Mucosa of gallbladder (tissue), 1 donor: ENCODE data around the gene WDR18. TPM values are rescaled to one million over a fixed set of nuclear protein-coding genes. Genes with fewer than 3 reads are reported as not detected.
"Not testable (repeated sequence)": the region's sequence is repeated elsewhere in the genome, so short reads cannot be mapped to it uniquely, and the experiment has no call there.

ENCODE experiments used
- DNase-seq: peaks from one replicate; pipeline ENCODE4 v3.0.0-alpha.2; 2020; ENCODE audit warnings: low spot score
- total RNA-seq: library from RNA; stranded (reverse); gene quantifications from one replicate; pipeline ENCODE4 v1.2.1, GENCODE V29; 2021
- donor health status: DM: no; HTN: no; CAD: no.

The WDR18 gene
- total RNA-seq, 1 donor from 2014 or later: 52.5 TPM

DNA sequence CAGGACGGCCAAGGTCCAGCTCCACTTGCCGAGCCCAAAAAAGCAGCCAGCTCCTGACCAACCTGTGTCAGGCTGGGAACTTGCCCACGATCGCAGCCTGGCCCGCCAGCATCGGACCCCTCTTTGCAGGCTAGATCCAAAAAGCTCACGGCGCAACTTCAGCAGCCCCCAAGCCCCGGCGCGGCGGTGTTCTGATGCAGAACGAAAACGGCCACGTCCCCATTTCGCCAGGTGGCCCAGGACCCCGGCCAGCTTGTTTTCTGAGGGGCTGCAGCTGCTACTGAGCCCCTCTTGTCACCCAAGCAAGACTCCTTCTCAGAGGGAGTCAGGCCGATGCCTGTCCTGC, 35.4 kb downstream of the WDR18 start:
- DNase-seq: no peak

DNA sequence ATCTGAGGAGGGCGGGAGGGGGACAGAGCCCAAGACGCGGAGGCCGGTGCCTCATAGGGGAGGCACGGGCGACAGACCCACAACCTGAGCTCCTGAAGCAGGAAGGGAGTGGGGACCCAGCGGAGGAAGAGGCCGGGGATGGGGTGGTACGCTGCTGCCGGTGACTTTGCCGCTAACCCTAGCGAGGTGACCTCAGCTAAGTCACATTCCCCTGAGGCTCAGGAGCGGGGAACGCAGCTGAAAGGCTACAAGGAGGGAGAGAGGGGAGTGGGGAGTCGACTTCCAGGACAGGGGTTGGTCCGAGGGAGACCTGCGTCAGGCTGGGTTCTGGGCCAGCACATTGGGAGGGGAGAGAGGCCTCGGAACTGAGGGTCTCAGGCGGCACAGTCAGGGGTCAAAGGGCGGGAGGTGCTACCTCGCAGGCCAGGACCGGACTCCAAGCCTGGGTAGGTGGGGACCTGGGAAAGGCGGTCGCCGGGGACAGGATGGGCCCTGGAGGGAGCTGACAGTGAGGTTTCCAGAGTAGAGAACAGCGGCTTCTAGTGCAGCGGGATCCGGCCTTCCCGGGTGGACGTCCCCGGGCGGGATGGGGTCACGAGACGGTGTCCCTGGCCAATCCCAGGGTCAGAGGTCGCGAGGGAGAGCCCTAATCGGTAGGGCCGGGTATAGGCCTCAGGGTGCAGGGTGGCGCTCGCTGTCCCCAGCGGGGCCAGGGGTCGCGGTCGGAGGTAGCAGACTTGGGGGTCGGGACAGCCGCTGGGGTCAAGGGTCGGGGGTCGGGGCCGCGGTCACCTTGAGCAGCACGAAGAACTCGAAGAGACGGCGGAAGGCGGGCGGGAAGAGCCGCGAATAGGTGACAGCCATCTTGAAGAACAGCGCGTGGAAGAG, 36.1 kb downstream of the WDR18 start:
- DNase-seq: no peak

DNA sequence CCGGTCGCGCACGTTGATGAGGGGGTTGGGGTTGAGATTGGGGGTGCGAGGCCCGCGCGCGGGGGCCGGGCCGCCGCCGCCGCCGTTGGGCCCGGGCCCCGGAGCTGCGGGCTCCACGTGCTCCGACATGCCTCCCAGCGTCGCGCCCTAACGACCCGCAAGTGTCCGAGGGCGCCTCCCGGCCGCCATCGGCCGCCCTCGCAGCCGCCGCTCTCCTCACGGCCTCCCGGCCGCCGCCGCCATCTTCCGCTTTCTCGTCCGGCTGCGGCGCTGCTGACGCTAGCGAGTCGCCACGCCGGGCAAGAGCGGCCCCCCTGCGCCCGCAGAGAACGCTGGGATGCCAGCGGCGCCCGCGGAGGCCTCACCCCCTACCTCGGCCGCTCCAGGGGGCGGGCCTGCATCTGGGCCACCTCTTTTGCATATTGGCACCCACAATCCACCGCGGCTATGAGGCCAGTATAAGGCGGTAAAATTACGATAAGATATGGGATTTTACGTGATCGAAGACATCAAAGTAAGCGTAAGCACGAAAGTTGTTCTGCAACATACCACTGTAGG, 36.8 kb downstream of the WDR18 start, which contains the start of gene TMEM259:
TMEM259 (minus strand) TSS at position 256 of the 558 bp plus-strand sequence; CDS start at position 129, 127 bp downstream.
- peak; percentile 98 for DNase-seq

DNA sequence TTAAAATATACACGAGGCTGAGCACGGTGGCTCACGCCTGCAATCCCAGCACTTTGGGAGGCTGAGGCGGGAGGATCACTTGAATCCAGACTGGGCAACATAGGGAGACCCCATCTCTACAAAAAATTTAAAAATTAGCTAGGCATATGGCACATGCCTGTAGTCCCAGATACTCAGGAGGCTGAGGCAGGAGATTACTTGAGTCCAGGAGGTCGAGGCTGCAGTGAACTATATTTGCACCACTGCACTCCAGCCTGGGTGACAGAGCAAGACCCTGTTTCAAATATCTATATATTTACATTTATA, 39.7 kb downstream of the WDR18 start:
- DNase-seq: not testable (repeated sequence)

DNA sequence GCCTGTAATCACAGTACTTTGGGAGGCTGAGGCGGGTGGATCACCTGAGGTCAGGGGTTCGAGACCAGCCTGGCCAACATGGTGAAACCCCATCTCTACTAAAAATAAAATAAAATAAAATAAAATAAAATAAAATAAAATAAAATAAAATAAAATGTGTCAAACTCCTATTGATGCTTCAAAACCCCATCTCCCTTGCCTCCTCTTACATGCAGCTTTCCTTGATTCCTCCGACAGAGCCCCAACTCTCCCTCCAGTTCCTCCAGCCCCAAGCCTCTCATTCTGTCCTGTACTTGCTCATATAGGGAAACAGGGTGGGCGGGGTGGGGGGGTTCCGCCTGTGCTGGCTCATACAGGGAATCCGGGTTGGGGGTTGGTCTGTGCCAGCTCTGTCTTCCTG, 40.9 kb downstream of the WDR18 start:
- not testable (repeated sequence) for DNase-seq

DNA sequence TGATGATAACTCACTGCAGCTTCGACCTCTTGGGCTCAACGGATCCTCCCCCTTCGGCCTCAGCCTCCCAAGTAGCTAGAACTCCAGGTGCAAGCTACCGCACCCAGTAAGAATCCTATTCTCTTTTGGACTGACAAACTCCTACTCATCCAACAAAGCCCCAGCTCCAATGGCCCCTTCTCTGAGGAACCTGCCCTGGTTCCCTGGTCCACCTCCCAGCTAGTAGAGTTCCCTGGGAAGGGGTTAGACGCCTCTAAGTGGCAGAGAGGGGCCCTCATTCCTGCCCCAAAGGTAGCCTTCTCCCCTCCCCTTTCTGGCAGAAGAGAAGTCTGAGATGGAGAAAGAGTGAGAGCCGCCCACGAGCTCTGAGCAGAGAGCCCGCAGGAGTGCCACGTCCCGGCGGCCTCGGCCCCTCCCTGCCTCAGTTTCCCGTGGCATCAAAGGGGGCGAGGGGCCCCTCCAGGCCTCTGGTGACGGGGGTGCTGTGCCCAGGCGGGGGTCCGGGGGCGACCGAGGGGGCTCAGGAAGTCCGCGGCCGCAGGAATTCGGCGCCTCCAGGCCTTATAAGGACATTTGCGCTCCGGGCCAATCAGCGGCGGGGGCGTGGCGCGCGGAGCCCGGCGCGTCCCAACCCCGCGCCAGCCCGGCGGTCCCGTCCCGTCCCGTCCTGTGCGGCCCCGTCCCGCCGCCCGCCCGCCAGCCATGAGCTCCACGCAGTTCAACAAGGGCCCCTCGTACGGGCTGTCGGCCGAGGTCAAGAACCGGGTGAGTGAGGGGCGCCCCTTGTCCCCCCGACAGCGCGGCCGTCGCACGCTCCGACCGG, 42.0 kb downstream of the WDR18 start, which contains the start of gene CNN2:
CNN2 (plus strand) TSS at position 649 of the 823 bp plus-strand sequence; CDS start at position 703, 54 bp downstream.
- peak; percentile 73 for DNase-seq

DNA sequence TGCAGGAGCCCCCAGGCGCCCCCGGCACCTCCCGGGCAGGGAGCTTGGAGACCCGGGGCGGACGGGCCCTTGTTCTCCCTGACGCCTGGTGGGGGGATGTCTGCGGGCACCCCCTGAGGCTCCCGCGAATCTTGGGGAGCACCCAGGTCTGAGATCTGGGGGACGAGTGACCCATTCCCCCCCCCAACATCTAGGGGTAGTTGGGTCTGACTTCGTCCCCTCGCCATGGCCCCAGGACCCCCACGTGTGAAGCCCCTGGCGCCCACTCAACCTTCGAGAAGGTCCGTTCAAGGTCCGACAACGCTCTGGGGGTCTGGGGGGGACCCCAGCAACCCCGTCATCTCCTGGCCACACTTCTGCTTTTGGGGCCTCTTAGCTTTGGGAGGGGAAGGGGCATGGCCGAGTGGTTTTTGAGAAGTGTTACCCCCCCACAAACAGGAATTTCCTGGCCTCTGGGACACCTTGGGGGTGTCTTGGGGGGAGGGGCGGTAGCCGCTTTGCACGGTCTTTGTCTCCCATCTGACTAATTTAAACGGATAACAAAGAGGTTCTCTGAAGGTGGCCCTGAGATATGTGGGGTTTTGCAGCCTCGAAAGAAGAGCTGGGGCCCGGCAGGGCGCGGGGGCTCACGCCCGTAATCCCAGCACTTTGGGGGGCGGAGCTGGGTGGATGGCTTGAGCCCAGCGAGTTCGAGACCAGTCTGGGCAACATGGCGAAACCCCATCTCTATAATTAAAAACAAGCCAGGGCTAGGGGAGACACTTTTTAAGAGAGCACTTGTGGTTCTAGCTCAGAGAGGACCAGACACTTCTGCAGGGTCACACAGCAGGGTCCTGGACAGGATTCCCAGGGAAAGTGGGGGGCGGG, 42.9 kb downstream of the WDR18 start:
- DNase-seq: no peak

DNA sequence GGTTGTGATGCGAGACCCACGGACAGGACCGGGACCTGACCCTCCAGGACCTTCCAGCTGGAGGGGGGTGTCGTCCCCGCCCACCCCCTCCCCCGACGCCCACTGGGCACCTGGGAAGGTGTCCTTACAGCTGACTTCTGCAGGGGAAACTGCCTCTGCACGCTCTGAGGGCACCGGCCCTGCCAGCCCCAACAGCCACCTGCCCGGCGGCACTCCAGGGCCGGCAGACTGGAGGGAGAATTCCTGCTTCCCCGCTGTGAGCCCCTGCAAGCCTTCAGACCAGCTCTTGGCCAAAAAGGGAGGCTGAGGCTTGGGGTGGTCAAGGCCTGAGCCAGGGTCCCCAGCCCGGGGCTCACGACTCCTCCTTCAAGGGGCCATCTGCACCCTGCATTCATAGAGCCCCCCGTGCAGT, 43.5 kb downstream of the WDR18 start:
- no peak for DNase-seq

DNA sequence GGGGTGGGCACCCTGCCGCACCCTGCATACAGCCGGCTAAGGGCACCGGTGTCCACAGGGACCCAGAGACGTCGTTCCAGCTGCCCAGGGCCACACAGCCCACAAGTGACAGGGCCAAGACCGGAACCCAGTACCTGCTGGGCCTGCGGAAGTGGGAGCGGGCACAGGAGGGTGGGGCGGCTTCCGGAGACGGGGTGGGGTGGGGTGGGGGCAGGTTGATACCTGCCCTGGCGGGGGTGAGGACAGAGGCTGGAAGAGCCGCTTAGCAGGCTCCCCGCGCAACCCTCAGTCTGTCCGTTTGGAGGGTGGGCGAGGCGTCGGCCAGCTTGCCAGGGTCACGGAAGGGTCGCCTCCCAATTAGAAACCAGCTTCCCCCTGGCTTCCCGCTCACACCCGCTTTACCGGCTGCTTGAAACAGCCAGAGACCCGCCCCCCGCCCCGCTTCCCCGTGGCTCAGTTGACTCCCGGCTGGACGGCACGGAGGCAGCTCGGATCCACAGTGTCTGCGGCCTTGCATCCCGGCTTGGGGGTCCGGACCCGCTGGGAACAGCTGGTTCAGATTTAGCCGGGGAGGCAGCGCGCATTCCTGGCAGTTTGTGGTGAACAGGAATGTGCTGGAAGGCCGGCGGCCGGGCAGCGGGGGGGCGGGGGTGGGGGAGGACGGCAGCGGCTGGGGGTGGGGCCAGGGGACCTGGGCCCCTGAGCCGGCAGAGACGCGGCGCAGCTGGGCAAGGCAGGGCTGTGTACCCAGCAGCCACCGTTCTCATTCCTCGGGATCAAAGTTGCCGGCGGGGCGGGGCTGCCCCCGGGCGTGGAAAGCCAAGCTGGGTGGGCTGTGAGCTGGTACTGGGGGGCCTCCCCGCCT, 44.1 kb downstream of the WDR18 start:
- peak; percentile 64 for DNase-seq

DNA sequence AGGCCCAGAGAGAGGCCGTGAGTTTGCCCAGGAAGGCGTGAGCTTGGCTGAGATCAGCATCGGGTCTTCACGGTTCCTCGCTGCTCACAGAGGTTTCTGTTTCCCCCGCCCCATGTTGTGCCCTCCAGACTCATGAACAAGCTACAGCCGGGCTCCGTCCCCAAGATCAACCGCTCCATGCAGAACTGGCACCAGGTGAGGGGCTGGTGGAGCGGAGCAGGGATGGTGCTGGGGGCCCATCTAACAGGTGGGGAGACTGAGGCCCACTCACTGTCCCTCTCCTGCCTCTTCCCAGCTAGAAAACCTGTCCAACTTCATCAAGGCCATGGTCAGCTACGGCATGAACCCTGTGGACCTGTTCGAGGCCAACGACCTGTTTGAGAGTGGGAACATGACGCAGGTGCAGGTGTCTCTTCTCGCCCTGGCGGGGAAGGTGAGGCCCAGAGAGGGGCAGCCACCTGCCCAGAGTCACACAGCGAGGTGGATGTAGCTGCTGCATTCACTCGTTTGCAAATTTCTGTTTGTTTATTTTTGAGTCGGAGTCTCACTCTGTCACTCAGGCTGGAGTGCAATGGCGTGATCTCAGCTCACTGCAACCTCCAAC, 48.2 kb downstream of the WDR18 start:
- DNase-seq: no peak

DNA sequence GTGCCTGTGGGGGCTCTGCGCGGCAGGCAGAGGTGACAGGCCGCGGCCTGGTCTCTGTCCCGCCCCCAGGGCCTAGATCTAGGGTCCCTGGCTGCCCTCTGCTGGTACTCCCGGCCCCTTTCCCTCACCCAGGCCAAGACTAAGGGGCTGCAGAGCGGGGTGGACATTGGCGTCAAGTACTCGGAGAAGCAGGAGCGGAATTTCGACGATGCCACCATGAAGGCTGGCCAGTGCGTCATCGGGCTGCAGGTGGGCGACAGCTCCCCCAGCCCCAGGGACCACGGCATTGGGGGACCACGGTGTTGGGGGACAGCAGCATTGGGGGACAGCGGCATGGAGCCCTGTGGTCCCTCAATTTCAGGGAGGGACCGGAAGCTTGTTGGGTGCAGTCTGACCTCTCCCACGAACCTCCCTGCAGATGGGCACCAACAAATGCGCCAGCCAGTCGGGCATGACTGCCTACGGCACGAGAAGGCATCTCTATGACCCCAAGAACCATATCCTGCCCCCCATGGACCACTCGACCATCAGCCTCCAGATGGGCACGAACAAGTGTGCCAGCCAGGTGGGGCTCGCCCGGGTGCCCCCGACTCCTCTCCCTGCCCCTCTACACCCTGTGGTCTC, 52.0 kb downstream of the WDR18 start:
- no peak for DNase-seq

DNA sequence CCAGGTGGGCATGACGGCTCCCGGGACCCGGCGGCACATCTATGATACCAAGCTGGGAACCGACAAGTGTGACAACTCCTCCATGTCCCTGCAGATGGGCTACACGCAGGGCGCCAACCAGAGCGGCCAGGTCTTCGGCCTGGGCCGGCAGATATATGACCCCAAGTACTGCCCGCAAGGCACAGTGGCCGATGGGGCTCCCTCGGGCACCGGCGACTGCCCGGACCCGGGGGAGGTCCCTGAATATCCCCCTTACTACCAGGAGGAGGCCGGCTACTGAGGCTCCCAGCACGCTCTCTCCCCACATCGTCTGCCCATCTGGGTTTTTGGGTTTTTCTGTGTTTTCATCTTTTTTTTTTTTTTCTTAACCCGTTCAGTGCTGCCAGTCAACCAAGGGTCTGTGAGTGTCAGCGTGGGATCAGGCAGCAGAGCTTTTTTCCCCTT, 53.5 kb downstream of the WDR18 start:
- DNase-seq: no peak

DNA sequence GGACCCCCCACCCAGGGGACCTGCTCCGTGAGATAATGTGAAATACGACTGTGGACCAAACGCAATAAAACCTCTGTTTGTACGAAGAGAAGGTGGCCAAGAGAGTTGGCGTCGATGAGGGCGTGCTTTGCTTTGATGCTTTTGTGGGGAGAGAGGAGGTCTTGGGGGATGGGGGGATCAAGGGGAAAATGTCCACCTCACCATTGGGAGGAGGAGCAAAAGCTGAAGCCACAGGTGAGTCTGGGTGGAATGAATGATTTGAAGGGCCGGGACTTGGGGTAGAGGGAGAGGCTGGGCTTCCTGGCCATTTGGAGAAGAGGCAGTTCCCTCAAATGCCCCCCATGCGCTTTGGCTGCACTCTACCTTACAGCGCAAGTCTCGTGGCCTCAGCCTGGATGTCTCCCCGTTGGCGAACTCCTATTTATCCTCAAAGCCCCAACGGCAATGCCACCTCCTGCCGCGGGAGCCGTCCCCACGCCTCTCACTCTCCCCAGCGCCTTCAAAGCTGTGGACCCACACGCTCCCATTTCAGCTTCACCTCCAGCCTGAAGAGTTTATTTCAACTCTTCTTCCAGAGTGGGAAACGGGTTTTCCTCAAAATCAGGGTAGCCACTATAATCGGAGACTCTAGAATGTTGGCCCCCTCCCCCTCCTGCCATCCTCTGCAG, 55.0 kb downstream of the WDR18 start:
- no peak for DNase-seq

DNA sequence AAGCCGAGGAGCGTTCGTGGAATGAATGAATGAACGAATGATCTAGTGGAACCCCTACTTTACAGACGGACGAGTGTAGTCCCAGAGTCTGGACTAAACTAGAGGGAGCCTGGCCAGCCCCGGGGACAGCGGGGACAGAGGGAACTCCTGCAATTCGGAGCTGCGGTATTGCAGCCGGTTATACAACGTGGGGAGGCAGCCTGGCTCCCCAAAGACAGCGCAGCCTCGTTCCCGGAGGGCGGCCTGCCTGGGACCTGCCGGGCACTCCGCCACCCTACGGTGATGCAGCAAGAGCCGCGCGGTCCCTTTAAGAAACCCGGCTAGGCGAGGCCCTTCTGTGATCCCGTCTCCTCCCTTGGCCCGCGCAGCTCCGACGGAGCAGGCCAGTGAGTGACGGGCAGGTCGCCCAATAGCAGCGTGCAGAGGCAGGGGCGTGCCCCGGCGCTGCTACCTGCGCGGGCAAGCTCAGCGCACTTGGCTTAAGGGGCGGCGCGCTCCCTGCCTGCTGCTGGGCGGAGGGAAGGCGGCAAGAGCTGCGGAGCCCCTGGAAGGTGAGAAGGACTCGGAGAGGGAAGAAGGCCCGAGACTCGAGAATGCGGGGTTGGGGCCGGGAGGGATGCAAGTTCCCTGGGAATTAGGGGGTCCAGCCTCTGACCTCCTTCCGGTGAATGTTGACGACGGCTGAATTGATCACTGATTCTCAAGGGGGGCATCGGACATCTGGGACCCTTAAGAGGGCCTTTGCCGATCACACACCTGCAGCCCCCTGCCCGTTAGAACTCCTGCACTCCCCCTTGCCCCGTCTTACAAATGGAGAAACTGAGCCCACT, 55.7 kb downstream of the WDR18 start, which contains the start of gene ABCA7:
ABCA7 (plus strand) TSS at position 462 of the 830 bp plus-strand sequence. CDS start 1,255 bp downstream, outside the sequence.
- DNase-seq: peak; percentile 99

DNA sequence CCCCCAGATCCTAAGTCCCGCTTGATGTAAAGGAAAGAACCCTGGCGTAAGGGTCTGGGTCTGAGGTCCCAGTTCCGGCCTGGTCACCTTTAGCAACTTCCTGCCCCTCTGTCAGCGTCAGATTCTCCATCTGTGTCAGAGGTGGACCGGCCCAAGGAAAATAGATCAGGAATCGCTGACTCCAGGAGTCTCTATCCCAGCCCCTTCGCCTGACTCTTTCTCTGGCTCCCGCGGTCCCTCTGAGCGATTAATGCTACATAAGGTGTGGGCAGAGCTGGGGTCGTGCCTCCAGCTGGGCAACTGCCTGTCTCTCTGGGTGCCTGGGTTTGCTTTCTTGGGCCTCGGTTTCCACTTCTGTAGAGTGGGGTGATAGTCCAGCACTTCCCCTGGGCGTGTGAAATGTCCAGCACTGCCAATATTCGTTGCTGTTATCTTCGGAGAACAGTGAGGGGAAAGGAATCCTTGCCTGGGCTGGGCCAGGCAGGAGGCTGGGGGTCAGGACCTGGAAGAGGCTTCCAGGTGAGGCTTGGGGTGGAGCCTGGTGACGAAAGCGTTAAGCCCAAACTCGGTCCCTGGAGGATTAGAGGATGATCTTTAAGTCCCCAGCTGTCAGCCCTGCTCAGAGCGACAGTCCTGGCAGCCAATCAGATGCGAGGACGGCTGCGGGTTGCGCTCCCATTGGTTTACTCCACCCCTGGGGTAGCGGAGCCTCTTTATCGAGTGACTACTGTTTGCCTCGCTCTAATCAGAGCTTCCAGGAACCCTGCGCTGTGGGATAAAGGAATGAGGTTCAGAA, 56.5 kb downstream of the WDR18 start:
- peak; percentile 92 for DNase-seq

DNA sequence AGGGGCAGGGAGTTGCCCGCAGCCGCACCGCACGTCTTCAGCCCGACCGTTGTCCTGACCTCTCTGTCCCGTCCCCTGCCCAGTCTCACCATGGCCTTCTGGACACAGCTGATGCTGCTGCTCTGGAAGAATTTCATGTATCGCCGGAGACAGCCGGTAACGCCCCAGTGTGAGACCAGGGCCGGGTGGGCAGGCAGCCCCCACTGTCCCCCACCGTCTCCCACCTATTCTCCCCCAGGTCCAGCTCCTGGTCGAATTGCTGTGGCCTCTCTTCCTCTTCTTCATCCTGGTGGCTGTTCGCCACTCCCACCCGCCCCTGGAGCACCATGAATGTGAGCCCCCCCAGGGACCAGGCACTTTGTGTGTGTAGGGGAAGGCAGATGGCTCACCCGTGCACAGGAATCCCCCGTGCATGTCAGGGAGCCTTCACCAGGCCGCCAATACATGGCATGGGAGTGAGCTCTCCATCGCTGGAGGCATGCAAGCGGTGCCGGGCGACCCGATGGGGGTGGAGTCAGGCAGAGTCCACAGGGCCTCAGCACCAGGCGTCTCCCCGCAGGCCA, 57.2 kb downstream of the WDR18 start:
- no peak for DNase-seq
